Urinary bladder (tissue), 4 donors: ENCODE results near the gene PRG3. TPM values are rescaled to one million over a fixed set of nuclear protein-coding genes. Genes with fewer than 3 reads are reported as not detected.
"Not testable (repeated sequence)": the region's sequence is repeated elsewhere in the genome, so short reads cannot be mapped to it uniquely, and the experiment has no call there.

Source experiments
- DNase-seq: peaks from one replicate; pipeline ENCODE4 v3.0.0-alpha.2; 2015; ENCODE audit errors: extremely low spot score
- H3K27ac ChIP-seq: one replicate; pipeline ENCODE4 v1.5.1; 2013; ENCODE audit warnings: low read depth, mild to moderate bottlenecking, moderate library complexity
- H3K36me3 ChIP-seq: one replicate; pipeline ENCODE4 v1.6.1; 2013; ENCODE audit warnings: mild to moderate bottlenecking, moderate library complexity; ENCODE audit not compliant: insufficient read depth
- H3K4me1 ChIP-seq: one replicate; pipeline ENCODE4 v1.6.1; 2013; ENCODE audit warnings: mild to moderate bottlenecking, moderate library complexity; ENCODE audit not compliant: insufficient read depth
- H3K4me3 ChIP-seq: one replicate; pipeline ENCODE4 v1.5.1; 2013; ENCODE audit warnings: low read depth, low read length
- WGBS: extraction: QIAGEN DNeasy Blood & Tissue Kit; methylation state at CpG from one replicate; pipeline ENCODE4 v1.1.7; 2013; 5-methylcytosine and 5-hydroxymethylcytosine counted together
- polyA plus RNA-seq: library from polyadenylated mRNA; stranded (reverse); fragments of 200-250 nt; gene quantifications from one replicate; pipeline ENCODE4 v1.2.3, GENCODE V29; 2013
- total RNA-seq: library from RNA; depleted of rRNA; stranded (reverse); fragments of >200 nt; gene quantifications from one replicate; pipeline ENCODE4 v1.2.3, GENCODE V29; 2014
- donor health status: healthy with polysubstance abuse.
- donor health status: healthy.

Gene PRG3
- total and polyA plus RNA-seq, 2 donors = not detected

GRCh38 chr11:57340039-57340615 lies 40.8 kb downstream of the PRG3 start:
- H3K27ac ChIP-seq = no peak overlapping the region
- WGBS = 36% methylated on average over 12 of the region's 12 CpGs
- no peak for DNase-seq

GRCh38 chr11:57339328-57339727 lies 41.6 kb downstream of the PRG3 start:
- Histone ChIP-seq H3K4me3 (no peak overlapping the region), H3K4me1 (no peaks in the 10 kb centered on the region), H3K36me3 (no peaks in the 10 kb centered on the region), H3K27ac (no peak overlapping the region)
- no peak for DNase-seq
- 83% methylated on average over 5 of the region's 5 CpGs for WGBS

More at GRCh38 chr11:57340039-57340615, 40.8 kb downstream of the PRG3 start:
- Histone ChIP-seq H3K4me3 (no peak overlapping the region), H3K4me1 (no peaks in the 10 kb centered on the region), H3K36me3 (no peaks in the 10 kb centered on the region)

GRCh38 chr11:57338142-57338541 lies 42.8 kb downstream of the PRG3 start, which contains the start of gene P2RX3:
P2RX3 (plus strand) TSS chr11:57338352; CDS start chr11:57338551, 199 bp downstream.
- 26% methylated on average over 4 of the region's 4 CpGs for WGBS
- DNase-seq = no peak
- Histone ChIP-seq H3K27ac (no peak within 1 kb of the TSS), H3K36me3 (no peaks in the 10 kb centered on the region), H3K4me1 (no peaks in the 10 kb centered on the region), H3K4me3 (no peak within 1 kb of the TSS)

GRCh38 chr11:57336856-57337255 lies 44.1 kb downstream of the PRG3 start:
- DNase-seq, H3K4me3 ChIP-seq: not testable (repeated sequence)
- WGBS = 94% methylated on average over 6 of the region's 6 CpGs

GRCh38 chr11:57336111-57336666 lies 44.8 kb downstream of the PRG3 start:
- no peaks in the 10 kb centered on the region for H3K4me1 ChIP-seq
- DNase-seq = no peak
- 26% methylated on average over 12 of the region's 12 CpGs for WGBS
- no peaks in the 10 kb centered on the region for H3K36me3 ChIP-seq
- H3K4me3 ChIP-seq = peak overlapping the region; percentile 95
- peak overlapping the region; percentile 64 for H3K27ac ChIP-seq

More at GRCh38 chr11:57336856-57337255, 44.1 kb downstream of the PRG3 start:
- H3K27ac ChIP-seq, H3K36me3 ChIP-seq, H3K4me1 ChIP-seq: not testable (repeated sequence)

GRCh38 chr11:57335343-57336110 lies 45.4 kb downstream of the PRG3 start, which contains the start of gene SSRP1:
SSRP1 (minus strand) TSS chr11:57335892; CDS start chr11:57335121, 771 bp downstream.
- H3K36me3 ChIP-seq = no peaks in the 10 kb centered on the region
- peak within 1 kb of the TSS; percentile 84 for H3K27ac ChIP-seq
- no peaks in the 10 kb centered on the region for H3K4me1 ChIP-seq
- H3K4me3 ChIP-seq = peak within 1 kb of the TSS; percentile 95
- DNase-seq = peak; percentile 66
- WGBS = under 1% methylated on average over 69 of the region's 69 CpGs

GRCh38 chr11:57335023-57335342 lies 46.0 kb downstream of the PRG3 start:
- no peak for DNase-seq
- peak overlapping the region; percentile 84 for H3K27ac ChIP-seq
- H3K4me1 ChIP-seq = no peaks in the 10 kb centered on the region
- no peaks in the 10 kb centered on the region for H3K36me3 ChIP-seq
- 3% methylated on average over 7 of the region's 7 CpGs for WGBS
- H3K4me3 ChIP-seq = peak overlapping the region; percentile 95

GRCh38 chr11:57332694-57333440 lies 48.1 kb downstream of the PRG3 start:
- no peak overlapping the region for H3K27ac ChIP-seq
- no peak overlapping the region for H3K4me3 ChIP-seq
- no peaks in the 10 kb centered on the region for H3K36me3 ChIP-seq
- DNase-seq = no peak
- WGBS = 94% methylated on average over 11 of the region's 11 CpGs
- H3K4me1 ChIP-seq = no peaks in the 10 kb centered on the region

GRCh38 chr11:57331720-57332119 lies 49.2 kb downstream of the PRG3 start:
- no peak for DNase-seq
- 95% methylated on average over 14 of the region's 14 CpGs for WGBS
- no peak overlapping the region for H3K27ac ChIP-seq
- H3K4me3 ChIP-seq = no peak overlapping the region
- no peaks in the 10 kb centered on the region for H3K4me1 ChIP-seq
- peaks cover 2% of the 10 kb centered on the region for H3K36me3 ChIP-seq

GRCh38 chr11:57330029-57330428 lies 50.9 kb downstream of the PRG3 start:
- 94% methylated on average over 9 of the region's 9 CpGs for WGBS
- Histone ChIP-seq H3K27ac (no peak overlapping the region), H3K4me1 (no peaks in the 10 kb centered on the region), H3K4me3 (no peak overlapping the region), H3K36me3 (peaks cover 2% of the 10 kb centered on the region)
- DNase-seq = no peak

GRCh38 chr11:57327721-57328120 lies 53.2 kb downstream of the PRG3 start:
- H3K27ac ChIP-seq = no peak overlapping the region
- no peaks in the 10 kb centered on the region for H3K4me1 ChIP-seq
- H3K4me3 ChIP-seq = no peak overlapping the region
- peaks cover 2% of the 10 kb centered on the region for H3K36me3 ChIP-seq
- no peak for DNase-seq
- WGBS = 93% methylated on average over 5 of the region's 5 CpGs
